NCI-H128 (cell line): ENCODE data around the gene CFAP99.

ENCODE experiments used
- DNase-seq: peaks from one replicate; lab custom pipeline; 2025; ENCODE audit not compliant: unreplicated experiment; lab: John Stamatoyannopoulos, UW

CFAP99 gene

DNA sequence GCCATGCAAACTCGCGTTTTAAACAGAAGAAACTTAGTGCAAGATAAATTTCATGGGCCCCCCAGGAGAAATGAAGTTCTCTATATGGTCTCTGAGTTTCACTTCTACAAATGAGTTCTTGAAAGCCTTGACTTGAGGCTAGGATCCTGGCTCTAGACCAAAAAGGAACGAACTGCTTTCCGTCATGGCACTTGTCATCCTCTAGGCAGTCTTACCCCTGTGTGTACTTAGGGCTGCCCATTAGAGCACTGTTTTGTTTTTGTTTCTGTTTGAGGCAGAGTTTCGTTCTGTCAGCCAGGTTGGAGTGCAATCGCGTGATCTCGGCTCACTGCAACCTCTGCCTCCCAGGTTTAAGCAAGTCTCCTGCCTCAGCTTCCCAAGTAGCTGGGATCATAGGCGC is 79.2 kb downstream of the CFAP99 start:
- no peak for DNase-seq

DNA sequence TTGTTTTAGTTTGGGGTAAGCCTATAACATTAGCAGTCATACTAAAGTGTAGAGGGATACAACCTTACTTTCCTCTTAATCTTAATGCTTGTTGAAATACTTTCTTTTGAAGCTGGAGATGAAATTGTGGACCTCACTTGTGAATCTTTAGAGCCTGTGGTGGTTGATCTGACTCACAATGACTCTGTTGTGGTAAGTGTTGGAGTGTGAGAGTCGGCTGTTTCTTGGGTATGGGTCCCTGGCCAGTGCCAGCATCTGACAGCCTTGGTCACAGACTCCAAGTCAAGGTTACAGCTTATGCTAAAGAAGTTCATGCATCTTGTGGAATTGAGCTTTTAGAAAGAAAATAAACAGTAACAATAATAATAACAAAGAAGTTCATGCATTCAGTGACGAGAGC is 81.8 kb downstream of the CFAP99 start:
- no peak for DNase-seq

DNA sequence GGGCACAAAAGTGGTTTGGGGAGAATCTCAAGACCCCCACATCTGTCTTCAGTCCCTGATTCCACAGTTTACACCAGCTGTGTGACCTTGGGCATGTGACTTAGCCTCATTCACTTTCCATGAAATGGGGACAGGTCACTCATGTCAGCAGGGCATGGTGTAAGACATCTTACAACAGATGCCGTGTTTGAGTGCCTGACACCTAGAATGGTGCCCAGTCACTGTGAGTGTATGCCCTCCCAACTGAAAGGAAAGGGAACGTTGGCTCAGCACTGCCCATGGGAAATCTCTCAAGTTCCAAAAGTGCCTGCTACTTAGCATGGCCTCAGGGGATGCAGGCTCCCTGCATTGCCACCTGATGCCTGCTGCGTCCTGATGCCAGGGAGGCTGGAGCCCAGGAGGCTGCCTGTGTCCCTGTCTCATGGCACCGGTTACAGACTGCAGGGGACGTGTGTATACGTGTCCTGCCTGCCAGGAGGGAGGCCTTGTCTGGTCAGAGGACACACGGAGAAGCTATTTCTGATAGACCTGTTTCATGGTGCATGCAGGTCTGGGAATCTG is 82.4 kb downstream of the CFAP99 start:
- no peak for DNase-seq

DNA sequence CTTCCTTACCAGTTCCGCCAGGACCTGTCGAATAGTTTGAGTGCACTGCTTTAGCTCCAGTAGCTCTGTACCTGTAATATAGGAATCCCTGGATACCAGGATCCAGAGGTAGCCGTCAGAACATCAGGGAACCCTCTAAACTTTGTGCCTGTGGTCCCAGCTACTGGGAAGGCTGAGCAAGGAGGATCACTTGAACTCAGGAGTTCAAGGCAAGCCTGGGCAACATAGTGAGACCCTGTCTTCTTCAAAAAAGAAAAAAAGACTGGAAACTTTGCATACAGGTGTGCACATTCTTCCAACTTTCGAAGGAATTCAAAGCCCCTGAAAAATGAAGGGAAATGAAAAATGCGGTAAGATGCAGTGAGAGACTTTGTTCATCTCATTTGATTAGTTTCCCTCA is 85.1 kb downstream of the CFAP99 start:
- DNase-seq = no peak

DNA sequence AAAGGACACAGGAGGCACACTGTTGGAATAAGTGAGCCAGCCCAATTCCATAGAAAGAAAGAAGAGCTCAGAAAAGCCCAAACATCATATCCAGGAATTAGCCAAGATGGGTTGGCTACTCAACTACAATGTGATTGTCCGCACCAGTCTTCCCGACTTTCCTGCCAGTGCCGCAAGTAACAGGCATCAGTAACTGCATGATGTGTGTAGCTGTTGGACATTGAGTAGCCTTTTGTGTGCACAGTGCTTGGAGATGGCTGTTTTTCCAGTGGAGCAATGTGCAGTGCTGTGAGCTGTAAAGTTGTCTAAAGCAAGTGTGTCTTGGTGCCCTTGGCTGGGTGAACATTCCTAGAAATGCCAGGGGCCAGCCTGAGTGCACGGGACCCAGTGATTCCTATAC is 88.5 kb downstream of the CFAP99 start:
- DNase-seq = no peak

- DNase-seq = no peak
Observed at GRCh38 chr4:2507855-2508254, 89.1 kb downstream of the CFAP99 start.

DNA sequence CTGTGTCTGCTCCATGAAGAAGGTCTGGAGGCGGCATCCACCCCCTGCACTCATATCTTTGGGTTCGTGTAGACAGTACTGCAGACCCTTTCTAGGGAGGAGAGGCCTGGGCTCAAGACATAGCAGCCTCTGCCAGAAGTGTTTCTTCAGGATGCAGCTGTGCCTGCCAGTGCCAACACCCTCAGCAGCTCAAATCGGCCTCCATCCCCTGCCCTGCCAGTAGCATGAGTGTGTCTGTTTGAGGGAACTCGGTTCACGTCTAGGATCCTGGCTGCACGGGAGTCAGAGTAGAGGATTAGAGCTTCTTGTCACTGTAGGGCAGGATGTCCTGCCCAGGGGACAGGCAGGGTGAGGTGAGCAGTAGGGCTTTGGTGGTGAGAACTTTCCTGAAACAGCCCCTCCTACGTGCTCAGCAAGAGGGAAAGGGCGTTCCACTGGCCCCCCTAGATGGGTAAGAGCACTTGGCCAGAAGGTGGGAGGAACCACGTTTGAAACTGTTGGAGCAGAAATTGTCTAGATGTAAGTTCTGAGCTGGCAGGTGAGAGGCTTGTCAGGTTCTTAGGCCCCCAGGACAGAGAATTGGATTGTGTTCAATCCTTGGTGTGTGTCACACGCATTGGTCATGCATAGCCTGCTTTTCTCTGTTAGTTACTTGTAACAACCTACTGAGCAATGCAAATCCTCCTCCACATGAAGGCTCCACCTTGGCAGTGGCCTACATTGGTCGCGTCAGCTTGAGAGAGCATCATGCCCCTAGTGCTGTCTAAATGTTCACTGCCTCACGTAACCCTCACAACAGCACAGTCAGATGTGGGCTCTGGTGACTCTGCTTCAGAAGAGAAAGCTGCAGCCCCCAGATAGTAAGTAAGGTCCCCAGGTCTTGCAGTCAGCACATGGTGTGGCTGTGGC is 91.8 kb downstream of the CFAP99 start:
- no peak for DNase-seq

DNA sequence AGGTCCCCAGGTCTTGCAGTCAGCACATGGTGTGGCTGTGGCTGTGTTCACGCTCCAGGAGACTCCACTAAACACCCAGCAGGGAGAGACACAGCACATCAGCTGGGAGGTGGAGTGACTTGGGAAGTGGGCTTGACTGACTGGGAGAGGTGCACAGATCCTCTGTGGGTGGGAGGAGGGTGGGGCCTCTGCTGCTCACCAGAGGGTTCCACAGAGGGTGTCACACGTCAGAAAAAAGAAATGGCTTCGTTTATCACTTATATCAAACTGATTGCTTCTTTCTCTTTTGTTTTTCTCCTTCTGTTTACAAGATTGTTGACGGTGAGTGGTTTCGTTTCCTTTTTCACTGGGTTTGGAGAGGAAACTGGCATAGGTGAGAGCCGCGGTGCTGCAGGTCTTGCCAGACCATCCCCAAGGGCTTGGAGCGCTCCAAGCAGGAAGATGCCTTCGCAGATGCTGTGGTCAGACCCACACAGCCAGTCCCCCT is 92.9 kb downstream of the CFAP99 start:
- DNase-seq = no peak
